NB4 (cell line): Measurements from ENCODE around the gene STK16.

ENCODE experiments used
- CTCF ChIP-seq: IDR thresholded peaks from one replicate; pipeline ENCODE4 v1.5.1; 2012; ENCODE audit warnings: low read depth, low read length
- MAX ChIP-seq: IDR thresholded peaks from 2 replicates; pipeline ENCODE4 v1.6.1; 2011; ENCODE audit warnings: low read depth, low read length
- POLR2A ChIP-seq: IDR thresholded peaks from 2 replicates; pipeline ENCODE4 v1.6.1; 2011; ENCODE audit warnings: mild to moderate bottlenecking; ENCODE audit not compliant: insufficient read length; ENCODE audit errors: extremely low read depth

DNA sequence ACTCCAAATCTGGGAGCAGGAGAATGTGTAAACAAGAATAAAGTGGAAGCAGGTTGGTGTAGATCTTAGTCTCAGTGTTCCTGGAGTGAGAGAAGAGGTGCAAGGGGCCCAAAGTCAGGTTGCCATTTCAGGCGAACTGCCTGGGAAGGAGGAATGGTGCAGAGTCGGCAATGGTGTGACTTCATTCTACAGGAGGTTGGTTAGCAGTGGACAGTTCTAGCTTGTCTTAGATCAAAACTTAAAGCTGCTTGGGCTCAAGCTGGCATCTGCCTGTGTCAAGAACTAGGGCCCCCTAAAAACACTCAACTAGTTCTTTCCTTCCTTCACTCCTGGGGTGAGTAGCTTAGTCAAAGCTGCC lies 3.5 kb downstream of the STK16 start:
- TF ChIP-seq CTCF (no peak), POLR2A (no peak), MAX (no peak)
